GM23338 (cell line): ENCODE measurements around the gene MAP3K21. TPM values are rescaled to one million over a fixed set of nuclear protein-coding genes. Genes with fewer than 3 reads are reported as not detected.

Experiments
- ZNF462 ChIP-seq: fragments of 250-450 bp; sonication (Bioruptor Pico); IDR thresholded peaks from 2 replicates; pipeline ENCODE4 v1.5.0; 2020; ENCODE audit warnings: mild to moderate bottlenecking, moderate library complexity
- polyA plus RNA-seq: library from polyadenylated mRNA; unstranded; fragments of >200 nt; fragmentation: Nextera tagmentation; extraction: Ambion mirVana; gene quantifications from 2 replicates; pipeline ENCODE4 v1.2.1, GENCODE V29; 2016
- total RNA-seq: library from RNA; depleted of rRNA; stranded (reverse); fragments of >200 nt; shearing (Covaris generic); gene quantifications from 2 replicates; pipeline ENCODE4 v1.2.3, GENCODE V29; 2014; rRNA removed

The MAP3K21 gene
- total and polyA plus RNA-seq, 2 experiments from 2014 or later: 11.7 to 40.1 TPM

GRCh38 chr1:233433436-233434210 lies 106.1 kb downstream of the MAP3K21 start (continued):
- no peak for TF ChIP-seq ZNF462 (CRISPR knock-in tag)

Other genes starting within 250 kb of the MAP3K21 start
- gene PCNX2, start 32.0 kb upstream of the MAP3K21 start, total RNA-seq: 61.2 and 88.3 TPM in 2 replicates
- 42.6 and 42.9 TPM in 2 replicates for gene PCNX2, start 32.0 kb upstream of the MAP3K21 start, polyA plus RNA-seq